HG03095 (cell line): ENCODE data around the gene DNAJB6.
"Not testable (repeated sequence)": the region's sequence is repeated elsewhere in the genome, so short reads cannot be mapped to it uniquely, and the experiment has no call there.

Source experiments
- ATAC-seq: cut with Tn5 transposase; IDR thresholded peaks from one replicate; pipeline ENCODE4 v1.9.1; 2021; ENCODE audit warnings: moderate library complexity; ENCODE audit not compliant: unreplicated experiment

DNAJB6 gene

GRCh38 chr7:157438121-157439025 lies 101.6 kb downstream of the DNAJB6 start:
- ATAC-seq, result no peak

- ATAC-seq, result no peak
These were observed 102.3 kb downstream of the DNAJB6 start for GRCh38 chr7:157439149-157439548.

- ATAC-seq, result no peak
These were observed 103.0 kb downstream of the DNAJB6 start for GRCh38 chr7:157439761-157440160.

- no peak for ATAC-seq
These were observed 103.7 kb downstream of the DNAJB6 start for GRCh38 chr7:157440346-157441022.

- no peak for ATAC-seq
These were observed 104.2 kb downstream of the DNAJB6 start for GRCh38 chr7:157441023-157441399.

GRCh38 chr7:157442456-157442855 lies 105.7 kb downstream of the DNAJB6 start:
- ATAC-seq, result no peak

GRCh38 chr7:157442993-157443831 lies 106.4 kb downstream of the DNAJB6 start:
- no peak for ATAC-seq

- ATAC-seq, result no peak
These were observed 107.4 kb downstream of the DNAJB6 start for GRCh38 chr7:157444011-157444842.

GRCh38 chr7:157444843-157445135 lies 108.0 kb downstream of the DNAJB6 start:
- ATAC-seq, result no peak

GRCh38 chr7:157445246-157445955 lies 108.6 kb downstream of the DNAJB6 start:
- no peak for ATAC-seq

GRCh38 chr7:157445956-157446295 lies 109.1 kb downstream of the DNAJB6 start:
- no peak for ATAC-seq

GRCh38 chr7:157446322-157446721 lies 109.5 kb downstream of the DNAJB6 start:
- no peak for ATAC-seq

- ATAC-seq, result not testable (repeated sequence)
These were observed 117.2 kb downstream of the DNAJB6 start for GRCh38 chr7:157454003-157454402.

GRCh38 chr7:157457355-157458253 lies 120.8 kb downstream of the DNAJB6 start:
- ATAC-seq, result no peak

GRCh38 chr7:157458254-157458633 lies 121.4 kb downstream of the DNAJB6 start:
- ATAC-seq, result no peak

GRCh38 chr7:157459966-157460365 lies 123.2 kb downstream of the DNAJB6 start:
- no peak for ATAC-seq

- no peak for ATAC-seq
These were observed 123.9 kb downstream of the DNAJB6 start for GRCh38 chr7:157460721-157461120.

GRCh38 chr7:157461573-157462418 lies 125.0 kb downstream of the DNAJB6 start:
- ATAC-seq, result no peak
